ENCODE results near the gene ADAMTS14. TPM values are rescaled to one million over a fixed set of nuclear protein-coding genes. Genes with fewer than 3 reads are reported as not detected.

ADAMTS14 gene
- total and polyA plus RNA-seq, 4 experiments from 2014 or later = not detected

- Histone ChIP-seq H3K4me1 (ENCODE audit: insufficient read depth, low read length) (no peaks in the 10 kb centered on the region), H3K4me3 (ENCODE audit: low read length in 2 of 2) (no peak overlapping the region), H3K27ac (ENCODE audit: low read depth, low read length) (no peak overlapping the region), H3K36me3 (ENCODE audit: insufficient read depth, low read length) (no peaks in the 10 kb centered on the region), H3K9me3 (ENCODE audit: control insufficient read depth in 1 of 2, low read length in 2 of 2) (no peaks in the 10 kb centered on the region), H3K27me3 (ENCODE audit: insufficient read depth, low read length) (no peaks in the 10 kb centered on the region)
- H3K4me1 Mint-ChIP-seq = no peaks in the 10 kb centered on the region
- POLR2A ChIA-PET (ENCODE audit: partially characterized antibody) = no interaction called here
- H3K4me3 Mint-ChIP-seq = no peak overlapping the region
- intact Hi-C loops (cut with micrococcal nuclease) = no loop called here
- H3K27ac Mint-ChIP-seq = no peak overlapping the region
- no peak for DNase-seq
- H3K36me3 Mint-ChIP-seq = no peaks in the 10 kb centered on the region
- CTCF ChIA-PET (ENCODE audit: partially characterized antibody) = no interaction called here
- no peaks in the 10 kb centered on the region for H3K27me3 Mint-ChIP-seq
- no peaks in the 10 kb centered on the region for H3K9me3 Mint-ChIP-seq
Measured at GRCh38 chr10:70728328-70728727, 56.0 kb downstream of the ADAMTS14 start.

DNA sequence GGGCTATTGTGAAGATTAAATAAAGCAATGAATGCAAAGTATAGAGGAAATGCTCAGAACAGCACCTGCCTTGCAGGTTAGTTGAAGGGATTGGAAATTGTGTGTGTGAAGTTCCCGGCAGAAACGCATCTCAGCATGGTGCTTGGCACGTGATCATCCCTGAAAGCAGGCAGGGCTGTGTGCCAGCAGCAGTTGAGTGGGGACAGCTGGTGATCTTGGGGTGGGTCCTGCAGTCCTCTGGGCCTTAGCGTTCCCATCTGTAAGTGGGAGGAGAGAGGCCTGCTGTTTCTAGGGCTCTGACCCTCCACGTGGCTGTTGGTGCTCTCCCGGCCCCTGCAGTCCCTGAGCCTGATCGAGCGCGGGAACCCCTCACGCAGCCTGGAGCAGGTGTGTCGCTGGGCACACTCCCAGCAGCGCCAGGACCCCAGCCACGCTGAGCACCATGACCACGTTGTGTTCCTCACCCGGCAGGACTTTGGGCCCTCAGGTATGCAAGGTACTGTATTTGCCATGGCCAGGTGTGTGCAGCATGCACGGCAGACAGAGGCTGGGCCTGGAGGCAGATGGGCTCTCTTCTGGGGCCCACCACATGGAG is 57.6 kb downstream of the ADAMTS14 start:
- H3K36me3 ChIP-seq (ENCODE audit: insufficient read depth, low read length) = no peaks in the 10 kb centered on the region
- Mint-ChIP-seq H3K36me3 (no peaks in the 10 kb centered on the region), H3K27me3 (no peaks in the 10 kb centered on the region), H3K27ac (no peak overlapping the region), H3K4me1 (no peaks in the 10 kb centered on the region), H3K4me3 (no peak overlapping the region), H3K9me3 (no peaks in the 10 kb centered on the region)
- no peak overlapping the region for H3K27ac ChIP-seq (ENCODE audit: low read depth, low read length)
- H3K4me1 ChIP-seq (ENCODE audit: insufficient read depth, low read length) = no peaks in the 10 kb centered on the region
- H3K4me3 ChIP-seq (ENCODE audit: low read length in 2 of 2) = no peak overlapping the region
- intact Hi-C loops (cut with micrococcal nuclease) = no loop called here
- POLR2A ChIA-PET (ENCODE audit: partially characterized antibody) = no interaction called here
- DNase-seq = no peak
- H3K27me3 ChIP-seq (ENCODE audit: insufficient read depth, low read length) = no peaks in the 10 kb centered on the region
- CTCF ChIA-PET (ENCODE audit: partially characterized antibody) = no interaction called here
- H3K9me3 ChIP-seq (ENCODE audit: control insufficient read depth in 1 of 2, low read length in 2 of 2) = no peaks in the 10 kb centered on the region

DNA sequence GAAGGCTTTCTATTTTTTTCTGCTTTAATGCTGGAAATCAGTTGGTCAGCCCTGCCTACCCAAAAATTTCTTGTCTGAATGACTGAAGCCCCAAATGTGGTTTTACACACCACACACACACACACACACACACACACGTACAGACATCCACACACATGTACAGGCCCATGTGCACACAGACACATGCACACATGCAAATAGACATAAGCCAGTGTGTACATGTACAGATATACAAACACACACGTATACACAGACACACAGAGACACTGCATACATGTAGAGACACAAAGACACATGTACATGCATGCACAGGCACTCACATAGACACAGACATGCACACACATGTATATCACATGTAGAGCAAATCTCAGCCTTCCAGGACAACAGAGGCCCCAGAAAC is 58.6 kb downstream of the ADAMTS14 start:
- no peaks in the 10 kb centered on the region for H3K27me3 ChIP-seq (ENCODE audit: insufficient read depth, low read length)
- no peak overlapping the region for H3K4me3 ChIP-seq (ENCODE audit: low read length in 2 of 2)
- ChIA-PET POLR2A (ENCODE audit: partially characterized antibody) (no interaction called here), CTCF (ENCODE audit: partially characterized antibody) (interaction anchor here (0.8 kb wide), 1 partner anchor 15 kb away, joined by 3 read pairs; no protein-coding TSS in a partner anchor)
- H3K4me1 Mint-ChIP-seq = no peaks in the 10 kb centered on the region
- H3K27ac Mint-ChIP-seq = no peak overlapping the region
- DNase-seq = no peak
- H3K4me1 ChIP-seq (ENCODE audit: insufficient read depth, low read length) = no peaks in the 10 kb centered on the region
- intact Hi-C loops (cut with micrococcal nuclease) = no loop called here
- no peaks in the 10 kb centered on the region for H3K9me3 ChIP-seq (ENCODE audit: control insufficient read depth in 1 of 2, low read length in 2 of 2)
- H3K36me3 ChIP-seq (ENCODE audit: insufficient read depth, low read length) = no peaks in the 10 kb centered on the region
- H3K4me3 Mint-ChIP-seq = no peak overlapping the region
- no peaks in the 10 kb centered on the region for H3K36me3 Mint-ChIP-seq
- no peaks in the 10 kb centered on the region for H3K27me3 Mint-ChIP-seq
- no peak overlapping the region for H3K27ac ChIP-seq (ENCODE audit: low read depth, low read length)
- H3K9me3 Mint-ChIP-seq = no peaks in the 10 kb centered on the region

GRCh38 chr10:70732569-70732968 is 60.3 kb downstream of the ADAMTS14 start:
- H3K4me3 Mint-ChIP-seq = no peak overlapping the region
- H3K27me3 Mint-ChIP-seq = no peaks in the 10 kb centered on the region
- POLR2A ChIA-PET (ENCODE audit: partially characterized antibody) = no interaction called here
- Histone ChIP-seq H3K36me3 (ENCODE audit: insufficient read depth, low read length) (no peaks in the 10 kb centered on the region), H3K27ac (ENCODE audit: low read depth, low read length) (no peak overlapping the region), H3K27me3 (ENCODE audit: insufficient read depth, low read length) (no peaks in the 10 kb centered on the region), H3K9me3 (ENCODE audit: control insufficient read depth in 1 of 2, low read length in 2 of 2) (no peaks in the 10 kb centered on the region), H3K4me1 (ENCODE audit: insufficient read depth, low read length) (no peaks in the 10 kb centered on the region), H3K4me3 (ENCODE audit: low read length in 2 of 2) (no peak overlapping the region)
- DNase-seq = no peak
- CTCF ChIA-PET (ENCODE audit: partially characterized antibody) = no interaction called here
- H3K9me3 Mint-ChIP-seq = no peaks in the 10 kb centered on the region
- no peak overlapping the region for H3K27ac Mint-ChIP-seq
- no peaks in the 10 kb centered on the region for H3K4me1 Mint-ChIP-seq
- H3K36me3 Mint-ChIP-seq = no peaks in the 10 kb centered on the region
- intact Hi-C loops (cut with micrococcal nuclease) = no loop called here

DNA sequence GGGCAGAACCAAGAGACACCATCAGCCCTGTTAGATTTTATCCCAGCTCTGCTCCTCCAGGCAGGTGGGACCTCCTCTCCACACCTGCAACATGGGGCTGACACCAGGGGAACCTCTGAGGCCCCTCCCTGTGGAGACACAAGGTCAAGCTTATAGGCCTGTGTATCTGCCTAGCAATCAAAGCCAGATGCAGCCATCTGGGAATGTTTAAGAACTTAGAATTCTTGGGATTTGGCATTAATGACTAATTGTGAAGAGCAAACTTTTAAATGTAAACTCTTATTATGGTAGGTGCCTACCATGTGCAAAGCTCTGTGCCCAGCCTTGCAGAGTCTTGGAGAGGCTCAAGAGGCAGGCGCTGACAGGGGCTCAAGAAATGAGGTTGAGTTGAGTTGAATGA is 60.7 kb downstream of the ADAMTS14 start:
- no peaks in the 10 kb centered on the region for H3K9me3 ChIP-seq (ENCODE audit: control insufficient read depth in 1 of 2, low read length in 2 of 2)
- POLR2A ChIA-PET (ENCODE audit: partially characterized antibody) = no interaction called here
- DNase-seq = no peak
- no peak overlapping the region for H3K4me3 ChIP-seq (ENCODE audit: low read length in 2 of 2)
- Mint-ChIP-seq H3K27ac (no peak overlapping the region), H3K27me3 (no peaks in the 10 kb centered on the region), H3K9me3 (no peaks in the 10 kb centered on the region), H3K36me3 (no peaks in the 10 kb centered on the region), H3K4me3 (no peak overlapping the region), H3K4me1 (no peaks in the 10 kb centered on the region)
- H3K4me1 ChIP-seq (ENCODE audit: insufficient read depth, low read length) = no peaks in the 10 kb centered on the region
- no peaks in the 10 kb centered on the region for H3K36me3 ChIP-seq (ENCODE audit: insufficient read depth, low read length)
- H3K27me3 ChIP-seq (ENCODE audit: insufficient read depth, low read length) = no peaks in the 10 kb centered on the region
- CTCF ChIA-PET (ENCODE audit: partially characterized antibody) = no interaction called here
- H3K27ac ChIP-seq (ENCODE audit: low read depth, low read length) = no peak overlapping the region
- intact Hi-C loops (cut with micrococcal nuclease) = no loop called here

GRCh38 chr10:70735161-70735560 is 62.9 kb downstream of the ADAMTS14 start:
- Histone ChIP-seq H3K9me3 (ENCODE audit: control insufficient read depth in 1 of 2, low read length in 2 of 2) (no peaks in the 10 kb centered on the region), H3K4me3 (ENCODE audit: low read length in 2 of 2) (no peak overlapping the region), H3K36me3 (ENCODE audit: insufficient read depth, low read length) (no peaks in the 10 kb centered on the region), H3K27ac (ENCODE audit: low read depth, low read length) (no peak overlapping the region), H3K27me3 (ENCODE audit: insufficient read depth, low read length) (no peaks in the 10 kb centered on the region), H3K4me1 (ENCODE audit: insufficient read depth, low read length) (no peaks in the 10 kb centered on the region)
- POLR2A ChIA-PET (ENCODE audit: partially characterized antibody) = no interaction called here
- H3K27ac Mint-ChIP-seq = no peak overlapping the region
- intact Hi-C loops (cut with micrococcal nuclease) = no loop called here
- DNase-seq = no peak
- H3K9me3 Mint-ChIP-seq = no peaks in the 10 kb centered on the region
- H3K4me1 Mint-ChIP-seq = no peaks in the 10 kb centered on the region
- no peaks in the 10 kb centered on the region for H3K27me3 Mint-ChIP-seq
- CTCF ChIA-PET (ENCODE audit: partially characterized antibody) = no interaction called here
- no peak overlapping the region for H3K4me3 Mint-ChIP-seq
- H3K36me3 Mint-ChIP-seq = no peaks in the 10 kb centered on the region

DNA sequence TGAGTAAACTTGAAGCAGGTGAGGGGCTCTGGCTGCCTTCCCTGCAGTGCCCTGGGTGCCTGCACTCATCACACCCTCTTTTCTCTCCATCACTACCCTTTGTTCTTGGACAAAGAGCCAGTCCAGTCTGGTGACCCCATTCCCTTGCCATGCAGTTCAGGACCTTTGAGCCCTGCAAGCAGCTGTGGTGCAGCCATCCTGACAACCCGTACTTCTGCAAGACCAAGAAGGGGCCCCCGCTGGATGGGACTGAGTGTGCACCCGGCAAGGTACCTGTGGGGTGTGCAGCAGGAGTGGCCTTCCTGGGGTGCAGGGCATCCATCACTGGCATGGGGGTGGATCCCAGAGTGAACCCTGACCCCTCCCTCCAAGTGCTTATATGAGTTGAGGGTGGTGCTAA is 64.2 kb downstream of the ADAMTS14 start:
- H3K36me3 Mint-ChIP-seq = no peaks in the 10 kb centered on the region
- ChIA-PET CTCF (ENCODE audit: partially characterized antibody) (no interaction called here), POLR2A (ENCODE audit: partially characterized antibody) (no interaction called here)
- no peak overlapping the region for H3K4me3 ChIP-seq (ENCODE audit: low read length in 2 of 2)
- intact Hi-C loops (cut with micrococcal nuclease) = no loop called here
- H3K27ac Mint-ChIP-seq = no peak overlapping the region
- H3K4me1 Mint-ChIP-seq = no peaks in the 10 kb centered on the region
- H3K27me3 ChIP-seq (ENCODE audit: insufficient read depth, low read length) = no peaks in the 10 kb centered on the region
- no peaks in the 10 kb centered on the region for H3K9me3 ChIP-seq (ENCODE audit: control insufficient read depth in 1 of 2, low read length in 2 of 2)
- H3K27ac ChIP-seq (ENCODE audit: low read depth, low read length) = no peak overlapping the region
- H3K27me3 Mint-ChIP-seq = no peaks in the 10 kb centered on the region
- H3K9me3 Mint-ChIP-seq = no peaks in the 10 kb centered on the region
- no peaks in the 10 kb centered on the region for H3K4me1 ChIP-seq (ENCODE audit: insufficient read depth, low read length)
- DNase-seq = no peak
- no peaks in the 10 kb centered on the region for H3K36me3 ChIP-seq (ENCODE audit: insufficient read depth, low read length)
- H3K4me3 Mint-ChIP-seq = no peak overlapping the region

DNA sequence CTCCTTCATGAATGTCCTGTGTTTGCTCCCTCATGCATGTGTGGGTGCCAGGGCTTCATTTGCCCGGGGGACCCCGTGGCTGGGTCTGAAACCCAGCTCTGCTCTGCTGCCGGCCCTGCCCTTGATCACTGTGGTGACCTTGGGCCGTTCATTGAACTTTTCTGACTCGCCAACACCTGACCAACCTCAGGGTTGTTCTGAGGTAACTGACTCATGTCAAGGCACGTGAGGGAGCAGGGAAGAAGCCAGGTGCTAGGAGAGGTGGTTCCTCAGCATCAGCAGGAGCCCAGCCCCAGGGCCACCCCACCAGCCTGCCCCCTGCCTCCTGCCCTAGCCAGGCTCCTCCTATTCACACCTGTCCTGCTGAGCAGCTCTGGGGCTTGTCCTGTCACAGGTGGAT is 64.9 kb downstream of the ADAMTS14 start:
- H3K27me3 Mint-ChIP-seq = no peaks in the 10 kb centered on the region
- DNase-seq = no peak
- H3K9me3 Mint-ChIP-seq = no peaks in the 10 kb centered on the region
- no peaks in the 10 kb centered on the region for H3K4me1 Mint-ChIP-seq
- no peak overlapping the region for H3K27ac Mint-ChIP-seq
- H3K36me3 ChIP-seq (ENCODE audit: insufficient read depth, low read length) = no peaks in the 10 kb centered on the region
- no peak overlapping the region for H3K4me3 ChIP-seq (ENCODE audit: low read length in 2 of 2)
- intact Hi-C loops (cut with micrococcal nuclease) = no loop called here
- H3K4me1 ChIP-seq (ENCODE audit: insufficient read depth, low read length) = no peaks in the 10 kb centered on the region
- no peak overlapping the region for H3K27ac ChIP-seq (ENCODE audit: low read depth, low read length)
- H3K9me3 ChIP-seq (ENCODE audit: control insufficient read depth in 1 of 2, low read length in 2 of 2) = no peaks in the 10 kb centered on the region
- H3K36me3 Mint-ChIP-seq = no peaks in the 10 kb centered on the region
- H3K4me3 Mint-ChIP-seq = no peak overlapping the region
- ChIA-PET CTCF (ENCODE audit: partially characterized antibody) (no interaction called here), POLR2A (ENCODE audit: partially characterized antibody) (no interaction called here)
- no peaks in the 10 kb centered on the region for H3K27me3 ChIP-seq (ENCODE audit: insufficient read depth, low read length)

All from CD4-positive, alpha-beta memory T cell (primary cell).